Fibroblast of lung (primary cell): ENCODE measurements around the gene KLHL2.

ENCODE experiments used
- EZH2 ChIP-seq: IDR thresholded peaks from 2 replicates; pipeline ENCODE4 v1.5.1; 2012; ENCODE audit warnings: low read length, control low read depth, mild to moderate bottlenecking; ENCODE audit errors: missing control alignments
- TF ChIP-seq, protein P1 (sequence below), 2 donors: IDR thresholded peaks in 1 of 2; conservative IDR thresholded peaks in 1 of 2; 1 replicate in 1 of 2; 2 replicates in 1 of 2; pipeline ENCODE4 v1.5.1; 2011 to 2012; ENCODE audit warnings: low read length in 2 of 2, control low read depth in 1 of 2, inconsistent platforms in 1 of 2, low read depth in 1 of 2, mild to moderate bottlenecking in 1 of 2

DNA sequence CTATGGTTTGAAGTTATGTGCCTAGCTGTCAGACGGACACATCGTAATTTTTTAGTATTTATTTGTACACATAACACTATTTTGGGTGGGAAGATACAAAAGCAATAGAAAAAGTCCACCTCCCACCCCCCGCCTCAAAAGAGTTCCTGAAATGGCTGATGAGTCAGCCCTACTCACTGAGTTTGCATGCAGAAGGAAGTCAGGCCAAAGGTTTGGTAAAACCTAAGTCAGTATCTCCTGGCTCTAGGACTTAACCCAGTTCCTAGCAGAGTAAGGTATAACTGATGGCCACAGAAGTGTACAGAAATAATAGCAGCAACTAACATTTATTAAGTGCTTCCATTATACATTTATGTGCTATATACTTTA is 2.9 kb upstream of the KLHL2 start:
- TF ChIP-seq, protein P1, sequence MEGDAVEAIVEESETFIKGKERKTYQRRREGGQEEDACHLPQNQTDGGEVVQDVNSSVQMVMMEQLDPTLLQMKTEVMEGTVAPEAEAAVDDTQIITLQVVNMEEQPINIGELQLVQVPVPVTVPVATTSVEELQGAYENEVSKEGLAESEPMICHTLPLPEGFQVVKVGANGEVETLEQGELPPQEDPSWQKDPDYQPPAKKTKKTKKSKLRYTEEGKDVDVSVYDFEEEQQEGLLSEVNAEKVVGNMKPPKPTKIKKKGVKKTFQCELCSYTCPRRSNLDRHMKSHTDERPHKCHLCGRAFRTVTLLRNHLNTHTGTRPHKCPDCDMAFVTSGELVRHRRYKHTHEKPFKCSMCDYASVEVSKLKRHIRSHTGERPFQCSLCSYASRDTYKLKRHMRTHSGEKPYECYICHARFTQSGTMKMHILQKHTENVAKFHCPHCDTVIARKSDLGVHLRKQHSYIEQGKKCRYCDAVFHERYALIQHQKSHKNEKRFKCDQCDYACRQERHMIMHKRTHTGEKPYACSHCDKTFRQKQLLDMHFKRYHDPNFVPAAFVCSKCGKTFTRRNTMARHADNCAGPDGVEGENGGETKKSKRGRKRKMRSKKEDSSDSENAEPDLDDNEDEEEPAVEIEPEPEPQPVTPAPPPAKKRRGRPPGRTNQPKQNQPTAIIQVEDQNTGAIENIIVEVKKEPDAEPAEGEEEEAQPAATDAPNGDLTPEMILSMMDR (conservative IDR thresholded peaks at IDR 0.05 in 1 of 2, IDR thresholded peaks at IDR 0.05 in 1 of 2; ENCODE audit: low read depth in 1 of 2, low read length in 2 of 2): no peak
- no peak for TF ChIP-seq EZH2
